ENCODE data around the gene OAS2. TPM values are rescaled to one million over a fixed set of nuclear protein-coding genes. Genes with fewer than 3 reads are reported as not detected.

OAS2 gene
- total and polyA plus RNA-seq, 2 of the 8 experiments (the other 6 are each of a cell fraction or from before 2014, with no cell fraction given), result 0.06 TPM; not detected in 1

GRCh38 chr12:113048716-113049127, 70.4 kb downstream of the OAS2 start:
- H3K4me2 ChIP-seq (ENCODE audit: insufficient read depth in 1 of 2, low read depth in 2 of 2, low read length in 2 of 2), result no peak overlapping the region
- no peak for DNase-seq (ENCODE audit: low read depth in 1 of 2, low spot score in 2 of 2)
- no peak overlapping the region for H2BK5ac ChIP-seq (ENCODE audit: low read depth, low read length)
- no peaks in the 10 kb centered on the region for H4K20me1 ChIP-seq (replicated peaks in 1 of 2; ENCODE audit: control insufficient read depth in 1 of 2, insufficient read depth in 2 of 2, low read length in 2 of 2)
- peak; percentile 45 for FAIRE-seq
- H3K9me3 ChIP-seq (ENCODE audit: insufficient read depth in 2 of 2, low read depth in 1 of 2, low read length in 1 of 2), result no peaks in the 10 kb centered on the region
- H2BK15ac ChIP-seq (ENCODE audit: low read length), result peak overlapping the region; percentile 72; the same call in 1 of the 2 replicates
- no peak overlapping the region; the same call in 1 of the 2 replicates for H3K18ac ChIP-seq (ENCODE audit: extremely low read depth, low read length)
- H2BK12ac ChIP-seq (ENCODE audit: low read depth, low read length), result peak overlapping the region; percentile 84; the same call in 1 of the 2 replicates
- CTCF ChIA-PET (ENCODE audit: partially characterized antibody), result interaction anchor here (0.7 to 8.3 kb wide), 41 partner anchors 9 to 280 kb away, joined by 3 to 139 read pairs (median 7); partner anchors contain the start of gene RASAL1
- H3K27me3 ChIP-seq (replicated peaks in 1 of 4; ENCODE audit: control insufficient read depth in 3 of 4, extremely low read depth in 1 of 4, insufficient read depth in 3 of 4, low read length in 3 of 4), result no peaks in the 10 kb centered on the region; a peak in 2 of 7 replicates
- POLR2A ChIA-PET (ENCODE audit: partially characterized antibody), result interaction anchor here (0.7 to 1.2 kb wide), 3 partner anchors 9 to 91 kb away, joined by 3 read pairs; no protein-coding TSS in a partner anchor
- H4K8ac ChIP-seq (ENCODE audit: extremely low read depth, insufficient read depth, low read length), result peak overlapping the region; percentile 23; the same call in 1 of the 2 replicates
- no peak overlapping the region for H3K9ac ChIP-seq (replicated peaks in 1 of 4; ENCODE audit: extremely low read depth in 1 of 4, low read depth in 3 of 4, low read length in 3 of 4)
- WGBS, 2 experiments (ENCODE audit: extremely low coverage in 1 of 2, insufficient coverage in 1 of 2, insufficient read length in 1 of 2, insufficient replicate concordance in 2 of 2, low coverage in 1 of 2, low lambda C conversion rate in 2 of 2, missing lambda C conversion rate in 1 of 2), result 15% methylated on average over 6 of the region's 6 CpGs; no CpG with 5 or more reads in 1 of the 2 experiments
- H3K79me1 ChIP-seq (ENCODE audit: low read depth, low read length), result no peaks in the 10 kb centered on the region
- no peak overlapping the region for H2BK120ac ChIP-seq (replicated peaks; ENCODE audit: low read depth, low read length)
- H4K91ac ChIP-seq (replicated peaks; ENCODE audit: insufficient read length, low read length), result no peak overlapping the region
- H2AK5ac ChIP-seq (ENCODE audit: low read depth, low read length), result no peak overlapping the region
- no peak overlapping the region for H3K23ac ChIP-seq (ENCODE audit: insufficient read length)
- no peak overlapping the region for H3K4me3 ChIP-seq (ENCODE audit: extremely low read depth in 1 of 4, insufficient read depth in 2 of 4, low read depth in 3 of 4, low read length in 4 of 4)
- H3K56ac ChIP-seq (replicated peaks; ENCODE audit: insufficient read length, low read depth, low read length), result peak overlapping the region; percentile 87
- peak overlapping the region; percentile 84; the same call in 1 of the 2 replicates for H2AFZ ChIP-seq (ENCODE audit: low read length)
- H3K79me2 ChIP-seq (ENCODE audit: control insufficient read depth in 1 of 2, insufficient read depth in 2 of 2, low read length in 2 of 2), result no peaks in the 10 kb centered on the region
- H3K4ac ChIP-seq (replicated peaks; ENCODE audit: insufficient read length, low read depth, low read length), result no peak overlapping the region
- H3K4me1 ChIP-seq (replicated peaks in 1 of 4; ENCODE audit: control insufficient read depth in 3 of 4, insufficient read depth in 4 of 4, low read length in 3 of 4), result no peaks in the 10 kb centered on the region; a peak in 2 of 7 replicates
- H3K36me3 ChIP-seq (ENCODE audit: control insufficient read depth in 2 of 4, insufficient read depth in 4 of 4, low read length in 3 of 4), result no peaks in the 10 kb centered on the region
- peaks cover 7% of the 10 kb centered on the region; the same call in 1 of the 2 replicates for H3K23me2 ChIP-seq (ENCODE audit: low read depth, low read length)
- H2BK20ac ChIP-seq (ENCODE audit: low read length), result peak overlapping the region; percentile 86; the same call in 1 of the 2 replicates
- H3K27ac ChIP-seq (ENCODE audit: low read depth, low read length), result no peak overlapping the region
- H3K14ac ChIP-seq (ENCODE audit: insufficient read length), result no peak overlapping the region
- H4K5ac ChIP-seq (ENCODE audit: insufficient read length, low read depth, low read length), result no peak overlapping the region
- no peak for TF ChIP-seq POLR2A (IDR thresholded peaks at IDR 0.05; ENCODE audit: control extremely low read depth in 1 of 2, low read depth in 2 of 2, low read length in 2 of 2)
- no peak for TF ChIP-seq FOSL1 (IDR thresholded peaks at IDR 0.05; ENCODE audit: insufficient read depth, low read depth, low read length)
- no peak for TF ChIP-seq KDM4A (IDR thresholded peaks at IDR 0.05; ENCODE audit: low read depth, low read length, severe bottlenecking)
- peak; percentile 38 to 86 (median 68) for TF ChIP-seq CTCF (IDR thresholded peaks at IDR 0.05; ENCODE audit: control extremely low read depth in 1 of 3, insufficient read depth in 1 of 3, low read depth in 1 of 3, low read length in 3 of 3)
- TF ChIP-seq RFX5 (IDR thresholded peaks at IDR 0.05; ENCODE audit: borderline replicate concordance, low read depth, low read length), result no peak
